K562 (cell line): ENCODE measurements around the gene PRRC2A. TPM values are rescaled to one million over a fixed set of nuclear protein-coding genes. Genes with fewer than 3 reads are reported as not detected.
A peak's percentile ranks its signal among the peaks of the same experiment; 100 is the strongest.

Source experiments
- BCL6 ChIP-seq: fragments of 250-450 bp; sonication (Bioruptor Pico); IDR thresholded peaks from 2 replicates; pipeline ENCODE4 v1.4.0; 2020
- CTCF ChIP-seq, 3 experiments: IDR thresholded peaks in 2 of 3; conservative IDR thresholded peaks in 1 of 3; 2 replicates each; pipeline ENCODE4 v1.5.1; 2011 to 2012; ENCODE audit warnings: low read length in 3 of 3, mild to moderate bottlenecking in 3 of 3, control low read depth in 2 of 3, improper control_type of control experiment in 1 of 3, inconsistent platforms in 1 of 3, low read depth in 1 of 3, mixed read lengths in 1 of 3, moderate library complexity in 1 of 3; ENCODE audit not compliant: insufficient read depth in 2 of 3
- DMBX1 ChIP-seq: fragments of 250-450 bp; sonication (Bioruptor Pico); IDR thresholded peaks from 2 replicates; pipeline ENCODE4 v1.8.0; 2022; ENCODE audit warnings: inconsistent platforms, mild to moderate bottlenecking, moderate library complexity, borderline replicate concordance
- ESRRB ChIP-seq: fragments of 250-450 bp; sonication (Bioruptor Pico); IDR thresholded peaks from 2 replicates; pipeline ENCODE4 v1.5.0; 2020; ENCODE audit warnings: mild to moderate bottlenecking, moderate library complexity, borderline replicate concordance
- GTF2E2 ChIP-seq: fragments of 200-800 bp; sonication (Bioruptor generic); IDR thresholded peaks from 2 replicates; pipeline ENCODE4 v1.6.1; 2016; ENCODE audit warnings: missing genetic modification characterization, missing compliant biosample characterization
- HINFP ChIP-seq: fragments of 450-650 bp; conservative IDR thresholded peaks from 2 replicates; pipeline ENCODE4 v1.6.1; 2016; ENCODE audit warnings: missing genetic modification characterization, low read depth, mild to moderate bottlenecking, control low read depth, missing compliant biosample characterization
- NRF1 ChIP-seq, 2 experiments: fragments of 450-650 bp; IDR thresholded peaks in 1 of 2; conservative IDR thresholded peaks in 1 of 2; 2 replicates each; pipeline ENCODE4 v1.6.1; 2014; ENCODE audit warnings: mild to moderate bottlenecking in 2 of 2
- RBBP5 ChIP-seq: fragments of 200-600 bp; sonication (generic); IDR thresholded peaks from 2 replicates; pipeline ENCODE4 v1.6.1; 2012; ENCODE audit warnings: borderline replicate concordance, mild to moderate bottlenecking, low read length, control low read depth, inconsistent platforms; ENCODE audit not compliant: insufficient read depth, poor library complexity, severe bottlenecking
- SOX6 ChIP-seq: fragments of 450-650 bp; IDR thresholded peaks from 2 replicates; pipeline ENCODE4 v1.6.1; 2014; ENCODE audit warnings: mild to moderate bottlenecking
- SP1 ChIP-seq: sonication (generic); formaldehyde crosslinking; IDR thresholded peaks from 2 replicates; pipeline ENCODE4 v1.8.1; 2022; ENCODE audit warnings: mild to moderate bottlenecking, missing genetic modification reagents
- ZBTB5 ChIP-seq: fragments of 450-650 bp; IDR thresholded peaks from 2 replicates; pipeline ENCODE4 v1.6.1; 2017; ENCODE audit warnings: antibody characterized with exemption
- ZNF407 ChIP-seq: fragments of 450-650 bp; IDR thresholded peaks from 2 replicates; pipeline ENCODE4 v1.6.1; 2016; ENCODE audit warnings: low read depth
- polyA plus RNA-seq, 8 experiments: library from polyadenylated mRNA; depleted of rRNA in 4 of 8; stranded (reverse) in 5 of 8; unstranded in 3 of 8; fragments of >200 nt; fragmentation: Nextera tagmentation in 2 of 8; fragmentation: Illumina TruSeq in 1 of 8; extraction: Ambion mirVana in 2 of 8; extraction: Trizol in 1 of 8; gene quantifications; 2 replicates each; pipeline versions ENCODE4 v1.2.1 to v1.2.3, GENCODE V29; 2011 to 2014; ENCODE audit warnings: inconsistent platforms in 1 of 8, missing spikeins in 1 of 8
- total RNA-seq, 7 experiments: library from RNA; depleted of rRNA in 6 of 7; stranded (reverse); fragments of >200 nt in 6 of 7; fragmentation: Illumina TruSeq in 2 of 7; extraction: Trizol in 2 of 7; gene quantifications; 2 replicates each; pipeline versions ENCODE4 v1.2.1 to v1.2.3, GENCODE V29; 2011 to 2021; ENCODE audit warnings: low replicate concordance in 1 of 7

The PRRC2A gene
- total and polyA plus RNA-seq, 9 of the 15 experiments (the other 6 are each of a cell fraction or from before 2014, with no cell fraction given): 1.0 to 332 (median 63.0) TPM

- no peak for TF ChIP-seq DMBX1 (CRISPR knock-in tag)
- TF ChIP-seq ESRRB (CRISPR knock-in tag): 0 out of 2 replicates have a peak, but pooled peaks have one; percentile 57
- no peak for TF ChIP-seq CTCF (IDR thresholded peaks at IDR 0.05 in 2 of 3, conservative IDR thresholded peaks at IDR 0.05 in 1 of 3; ENCODE audit: insufficient read depth in 2 of 3, low read depth in 1 of 3, low read length in 3 of 3)
- no peak for TF ChIP-seq SOX6
- TF ChIP-seq NRF1 (conservative IDR thresholded peaks at IDR 0.05 in 1 of 2, IDR thresholded peaks at IDR 0.05 in 1 of 2): no peak; a peak in 3 of 4 replicates
- TF ChIP-seq ZNF407: peak; percentile 66
- TF ChIP-seq HINFP (tag): no peak
- TF ChIP-seq RBBP5: peak; percentile 95
- TF ChIP-seq ZBTB5: no peak
- peak; percentile 2; the same call in 1 of the 2 replicates for TF ChIP-seq SP1 (CRISPR knock-in tag)
- peak; percentile 98 for TF ChIP-seq GTF2E2 (tag)
- TF ChIP-seq BCL6 (CRISPR knock-in tag): no peak
These were observed at the start of gene PRRC2A (continued) for GRCh38 chr6:31620586-31621319.
